HG03520 (cell line): Measurements from ENCODE around the gene C2orf72.
"Not testable (repeated sequence)": the region's sequence is repeated elsewhere in the genome, so short reads cannot be mapped to it uniquely, and the experiment has no call there.

Source experiments
- ATAC-seq: cut with Tn5 transposase; IDR thresholded peaks from one replicate; pipeline ENCODE4 v1.9.1; 2021; ENCODE audit warnings: mild to moderate bottlenecking, moderate library complexity; ENCODE audit not compliant: unreplicated experiment

Gene C2orf72

GRCh38 chr2:231067531-231067930 is 30.2 kb downstream of the C2orf72 start:
- ATAC-seq = not testable (repeated sequence)

- no peak for ATAC-seq
Measured at GRCh38 chr2:231068525-231069222, 31.4 kb downstream of the C2orf72 start.

GRCh38 chr2:231069379-231070054 is 32.2 kb downstream of the C2orf72 start:
- ATAC-seq = no peak

GRCh38 chr2:231084565-231084964 is 47.2 kb downstream of the C2orf72 start:
- ATAC-seq = no peak

GRCh38 chr2:231088754-231089153 is 51.4 kb downstream of the C2orf72 start:
- no peak for ATAC-seq

GRCh38 chr2:231093933-231094332 is 56.6 kb downstream of the C2orf72 start:
- no peak for ATAC-seq

GRCh38 chr2:231094736-231095346 is 57.5 kb downstream of the C2orf72 start:
- ATAC-seq = no peak
